ENCODE measurements around the gene IL11RA.
"Not testable (repeated sequence)": the region's sequence is repeated elsewhere in the genome, so short reads cannot be mapped to it uniquely, and the experiment has no call there.

Gene IL11RA

GRCh38 chr9:34636791-34637355 is 15.1 kb upstream of the IL11RA start:
- DNase-seq (ENCODE audit: low read depth): no peak
- H3K4me3 ChIP-seq (ENCODE audit: low read depth, low read length): peak overlapping the region; percentile 66

GRCh38 chr9:34637356-34638137 is 14.4 kb upstream of the IL11RA start, which contains the start of gene SIGMAR1:
SIGMAR1 (minus strand) TSS chr9:34637787; CDS start chr9:34637697, 90 bp downstream.
- peak within 1 kb of the TSS; percentile 66 for H3K4me3 ChIP-seq (ENCODE audit: low read depth, low read length)
- TF ChIP-seq, protein P1, sequence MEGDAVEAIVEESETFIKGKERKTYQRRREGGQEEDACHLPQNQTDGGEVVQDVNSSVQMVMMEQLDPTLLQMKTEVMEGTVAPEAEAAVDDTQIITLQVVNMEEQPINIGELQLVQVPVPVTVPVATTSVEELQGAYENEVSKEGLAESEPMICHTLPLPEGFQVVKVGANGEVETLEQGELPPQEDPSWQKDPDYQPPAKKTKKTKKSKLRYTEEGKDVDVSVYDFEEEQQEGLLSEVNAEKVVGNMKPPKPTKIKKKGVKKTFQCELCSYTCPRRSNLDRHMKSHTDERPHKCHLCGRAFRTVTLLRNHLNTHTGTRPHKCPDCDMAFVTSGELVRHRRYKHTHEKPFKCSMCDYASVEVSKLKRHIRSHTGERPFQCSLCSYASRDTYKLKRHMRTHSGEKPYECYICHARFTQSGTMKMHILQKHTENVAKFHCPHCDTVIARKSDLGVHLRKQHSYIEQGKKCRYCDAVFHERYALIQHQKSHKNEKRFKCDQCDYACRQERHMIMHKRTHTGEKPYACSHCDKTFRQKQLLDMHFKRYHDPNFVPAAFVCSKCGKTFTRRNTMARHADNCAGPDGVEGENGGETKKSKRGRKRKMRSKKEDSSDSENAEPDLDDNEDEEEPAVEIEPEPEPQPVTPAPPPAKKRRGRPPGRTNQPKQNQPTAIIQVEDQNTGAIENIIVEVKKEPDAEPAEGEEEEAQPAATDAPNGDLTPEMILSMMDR (IDR thresholded peaks at IDR 0.05; ENCODE audit: low read depth, low read length, missing control alignments): no peak
- in situ Hi-C loops (cut with HindIII; ENCODE audit: low sequenced_read_pairs): no loop called here
- DNase-seq (ENCODE audit: low read depth): peak; percentile 73

More at GRCh38 chr9:34636791-34637355, 15.1 kb upstream of the IL11RA start:
- TF ChIP-seq, protein P1 (IDR thresholded peaks at IDR 0.05; ENCODE audit: low read depth, low read length, missing control alignments): no peak
- in situ Hi-C loops (cut with HindIII; ENCODE audit: low sequenced_read_pairs): no loop called here

DNA sequence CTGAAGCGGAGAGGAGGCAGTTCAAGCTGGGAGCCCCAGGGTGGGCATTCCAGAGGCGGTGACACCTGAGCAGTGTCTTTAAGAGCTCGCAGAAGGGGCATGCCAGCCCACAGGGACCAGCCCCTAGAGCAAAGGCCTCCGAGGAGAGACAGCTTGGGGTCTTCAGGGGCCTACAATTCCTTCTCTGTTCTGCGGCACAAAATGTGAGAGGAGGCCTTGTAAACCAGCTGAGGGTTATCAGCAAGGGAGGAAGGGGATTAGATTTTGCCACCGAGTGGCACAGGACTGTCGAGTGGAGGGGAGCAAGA is 13.9 kb upstream of the IL11RA start:
- no peak for DNase-seq (ENCODE audit: low read depth)
- TF ChIP-seq, protein P1 (IDR thresholded peaks at IDR 0.05; ENCODE audit: low read depth, low read length, missing control alignments): no peak
- peak overlapping the region; percentile 66 for H3K4me3 ChIP-seq (ENCODE audit: low read depth, low read length)
- in situ Hi-C loops (cut with HindIII; ENCODE audit: low sequenced_read_pairs): no loop called here

DNA sequence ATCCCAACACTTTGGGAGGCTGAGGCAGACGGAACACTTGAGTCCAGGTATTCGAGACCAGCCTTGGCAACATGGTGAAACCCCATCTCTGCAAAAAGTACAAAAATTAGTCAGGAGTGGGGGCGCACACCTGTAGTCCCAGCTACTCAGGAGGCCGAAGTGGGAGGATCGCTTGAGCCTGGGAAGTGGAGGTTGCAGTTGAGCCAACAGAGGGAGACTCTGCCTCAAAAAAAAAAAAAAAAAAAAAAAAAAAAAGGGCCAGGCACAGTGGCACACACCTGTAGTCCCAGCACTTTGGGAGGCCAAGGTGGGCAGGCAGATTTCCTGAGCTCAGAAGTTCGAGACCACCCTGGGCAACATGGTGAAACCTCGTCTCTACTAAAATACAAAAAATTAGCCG is 12.7 kb upstream of the IL11RA start:
- H3K4me3 ChIP-seq (ENCODE audit: low read depth, low read length); in situ Hi-C loops (cut with HindIII; ENCODE audit: low sequenced_read_pairs); DNase-seq (ENCODE audit: low read depth): not testable (repeated sequence)

DNA sequence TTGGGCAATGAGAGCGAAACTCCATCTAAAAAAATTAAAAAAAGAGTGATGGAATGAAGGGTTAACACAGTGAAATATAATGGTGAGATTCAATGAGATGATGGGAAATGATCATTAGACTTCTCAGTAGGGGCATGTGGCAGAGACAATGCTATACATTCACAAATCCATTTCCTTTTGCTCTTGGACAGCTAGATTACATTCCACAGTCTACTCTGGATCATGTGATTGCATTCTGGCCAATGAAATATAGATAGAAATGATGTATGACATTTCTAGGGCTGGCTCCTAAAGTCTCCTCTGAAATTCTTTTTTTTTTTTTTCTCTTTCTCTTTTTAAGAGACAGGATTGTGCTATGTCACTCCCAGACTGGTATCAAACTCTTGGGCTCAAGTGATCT is 9.3 kb upstream of the IL11RA start:
- in situ Hi-C loops (cut with HindIII; ENCODE audit: low sequenced_read_pairs): no loop called here
- no peak overlapping the region for H3K4me3 ChIP-seq (ENCODE audit: low read depth, low read length)
- no peak for DNase-seq (ENCODE audit: low read depth)
- TF ChIP-seq, protein P1 (IDR thresholded peaks at IDR 0.05; ENCODE audit: low read depth, low read length, missing control alignments): no peak

GRCh38 chr9:34644766-34645314 is 7.1 kb upstream of the IL11RA start:
- no peak for DNase-seq (ENCODE audit: low read depth)
- TF ChIP-seq, protein P1 (IDR thresholded peaks at IDR 0.05; ENCODE audit: low read depth, low read length, missing control alignments): no peak
- H3K4me3 ChIP-seq (ENCODE audit: low read depth, low read length): no peak overlapping the region
- in situ Hi-C loops (cut with HindIII; ENCODE audit: low sequenced_read_pairs): no loop called here

Data from astrocyte of the cerebellum (primary cell).